ENCODE measurements around the gene SDK2.

- TF ChIP-seq CTCF (IDR thresholded peaks at IDR 0.05; ENCODE audit: insufficient read depth, low read depth, low read length) (no peak), EZH2 (IDR thresholded peaks at IDR 0.05; ENCODE audit: insufficient read depth, low read length) (no peak)
Observed at GRCh38 chr17:73635101-73635817, 9.0 kb downstream of the SDK2 start.
